Activated CD4-positive, alpha-beta T cell treated with anti-CD3 and anti-CD28 coated beads, Interleukin-2, Interleukin-4, amounts not matched to agents 100 ng/mL and 50 ng/mL, durations not matched to agents 16 hours and 8 hours (primary cell): Measurements from ENCODE around the gene STRADA.
A peak's percentile ranks its signal among the peaks of the same experiment; 100 is the strongest.
"Not testable (repeated sequence)": the region's sequence is repeated elsewhere in the genome, so short reads cannot be mapped to it uniquely, and the experiment has no call there.

ENCODE experiments used
- DNase-seq: peaks from one replicate; pipeline ENCODE4 v3.0.0-alpha.2; 2020; ENCODE audit warnings: low spot score

STRADA gene

GRCh38 chr17:63754046-63754445 is 12.4 kb upstream of the STRADA start:
- DNase-seq: no peak

GRCh38 chr17:63753215-63753614 is 11.6 kb upstream of the STRADA start:
- peak; percentile 13 for DNase-seq

DNA sequence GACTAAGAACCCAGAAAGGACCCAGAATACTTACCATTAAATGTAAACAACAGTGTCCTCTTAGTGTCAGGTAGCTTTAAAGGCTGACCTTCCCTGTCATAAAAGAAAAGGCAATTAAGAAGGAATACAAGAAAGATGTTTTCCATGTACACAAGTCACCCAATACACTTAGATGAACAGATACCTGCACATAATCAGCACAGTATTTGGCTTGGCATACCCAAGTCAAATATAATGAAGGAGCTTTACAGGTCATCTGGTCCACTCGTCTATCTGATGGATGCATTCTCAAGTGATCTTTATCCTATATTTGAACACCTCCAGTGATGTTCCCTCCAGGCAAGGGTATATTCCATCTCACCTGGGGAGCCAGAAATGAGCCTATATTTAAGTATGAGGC is 11.1 kb upstream of the STRADA start:
- DNase-seq: no peak

GRCh38 chr17:63751806-63752205 is 10.2 kb upstream of the STRADA start:
- peak; percentile 48 for DNase-seq

DNA sequence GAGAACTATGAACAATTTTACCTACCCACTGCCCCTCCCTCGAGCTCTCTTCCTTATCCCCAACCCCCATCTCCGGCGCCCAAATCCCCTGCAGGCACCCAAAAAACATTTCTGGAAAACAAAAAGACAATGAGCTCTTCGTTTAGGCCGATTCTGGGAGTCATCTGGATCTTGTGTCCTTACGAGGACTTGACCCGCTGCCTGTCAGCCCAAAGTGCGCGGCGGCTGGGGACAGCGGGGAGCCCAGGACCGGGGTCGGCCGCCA is 524 bp downstream of the STRADA start:
- DNase-seq: peak; percentile 32

- DNase-seq: no peak
Measured at GRCh38 chr17:63740464-63741142, 996 bp downstream of the STRADA start.

DNA sequence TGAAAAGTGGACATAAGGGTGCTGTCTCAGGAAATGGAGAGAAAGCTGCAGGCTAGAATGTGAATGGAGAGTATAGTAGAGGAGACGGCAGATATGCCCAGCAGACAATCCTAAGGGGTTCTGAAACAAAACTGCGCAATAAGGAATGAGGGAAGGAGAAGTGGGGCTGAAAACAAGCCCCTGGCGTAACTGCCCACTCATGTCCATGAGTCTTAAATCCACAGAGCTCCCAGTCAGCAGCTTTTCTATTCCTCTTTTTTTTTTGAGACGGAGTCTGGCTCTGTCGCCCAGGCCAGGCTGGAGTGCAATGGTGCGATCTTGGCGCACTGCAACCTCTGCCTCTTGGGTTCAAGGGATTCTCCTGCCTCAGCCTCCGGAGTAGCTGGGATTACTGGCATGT is 5.9 kb downstream of the STRADA start:
- DNase-seq: no peak

GRCh38 chr17:63722403-63722802 is 19.2 kb downstream of the STRADA start:
- no peak for DNase-seq

DNA sequence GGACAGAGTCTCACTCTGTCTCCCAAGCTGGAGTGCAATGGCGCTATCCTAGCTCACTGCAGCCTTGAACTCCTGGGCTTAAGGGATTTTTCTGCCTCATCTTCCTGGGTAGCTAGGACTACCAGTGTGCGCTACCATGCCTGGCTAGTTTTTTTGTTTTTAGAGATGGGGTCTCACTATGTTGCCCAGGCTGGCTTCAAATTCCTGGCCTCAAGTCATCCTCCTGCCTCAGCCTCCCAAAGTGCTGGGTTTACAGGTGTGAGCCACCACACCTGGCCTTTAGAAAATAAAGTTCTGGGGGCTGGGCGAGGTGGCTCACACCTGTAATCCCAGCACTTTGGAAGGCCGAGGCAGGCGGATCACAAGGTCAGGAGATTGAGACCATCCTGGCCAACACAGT is 21.4 kb downstream of the STRADA start:
- not testable (repeated sequence) for DNase-seq

DNA sequence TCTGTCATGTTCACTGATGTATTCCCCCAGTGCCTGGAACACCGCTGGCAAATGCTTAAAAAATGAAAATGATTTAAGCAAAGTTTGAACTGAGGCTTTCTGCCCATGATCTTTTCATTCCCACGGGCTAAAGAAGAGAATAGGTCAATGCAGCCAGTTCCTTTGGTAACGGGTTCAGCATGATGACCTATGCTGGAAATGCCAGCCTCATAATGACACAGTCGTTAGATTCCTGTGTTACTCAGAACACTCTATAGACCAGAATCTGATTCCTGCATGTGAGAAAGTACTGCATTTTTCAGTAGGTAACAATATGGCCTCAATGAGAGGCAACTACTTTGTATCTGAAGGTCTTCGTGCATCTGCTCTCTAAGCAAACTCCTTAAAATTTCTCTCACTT is 22.6 kb downstream of the STRADA start:
- DNase-seq: no peak

GRCh38 chr17:63716426-63716825 is 25.2 kb downstream of the STRADA start:
- DNase-seq: no peak

DNA sequence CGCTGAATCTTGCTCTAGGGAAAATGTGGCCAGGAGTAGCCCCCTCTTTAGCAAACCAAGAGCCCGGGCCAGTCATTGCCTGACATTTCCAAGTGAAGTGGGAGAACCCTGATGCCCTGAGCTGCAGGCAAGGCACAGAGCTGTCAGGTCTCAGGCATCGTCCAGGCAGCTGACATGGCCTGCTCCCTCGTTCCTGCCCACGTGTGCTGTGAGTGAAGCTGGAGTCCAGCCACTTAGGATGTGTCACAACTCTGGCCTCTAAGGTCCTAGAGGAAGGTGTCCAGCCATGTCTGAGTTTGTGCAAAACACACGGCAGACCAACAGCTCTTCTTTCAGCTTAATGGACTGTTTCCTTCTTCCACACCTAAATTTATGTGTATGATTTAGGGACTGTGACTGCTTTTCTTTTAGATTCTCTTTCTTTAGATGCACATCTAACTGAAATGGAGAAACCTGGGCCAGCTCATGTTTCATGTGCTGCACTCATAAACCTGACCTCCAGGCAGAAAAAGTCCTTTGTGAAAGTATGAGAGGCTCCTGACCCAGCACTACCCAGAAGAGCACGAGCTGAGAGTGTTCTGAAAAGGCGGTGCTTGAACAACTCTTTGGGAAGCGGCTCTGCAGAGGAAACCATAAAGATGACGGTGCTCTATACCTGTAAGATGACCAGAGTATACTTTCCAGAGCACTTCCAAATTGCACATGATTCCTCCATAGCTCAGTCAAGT is 26.9 kb downstream of the STRADA start:
- no peak for DNase-seq

- DNase-seq: no peak
Measured at GRCh38 chr17:63709110-63709509, 32.5 kb downstream of the STRADA start.

- DNase-seq: no peak
Measured at GRCh38 chr17:63707151-63707550, 34.4 kb downstream of the STRADA start.

- DNase-seq: no peak
Measured at GRCh38 chr17:63706336-63707082, 35.1 kb downstream of the STRADA start.

GRCh38 chr17:63705657-63706056 is 35.9 kb downstream of the STRADA start:
- DNase-seq: no peak

GRCh38 chr17:63704836-63705235 is 36.8 kb downstream of the STRADA start:
- no peak for DNase-seq

- DNase-seq: no peak
Measured at GRCh38 chr17:63704259-63704576, 37.4 kb downstream of the STRADA start.

- DNase-seq: no peak
Measured at GRCh38 chr17:63703556-63704258, 37.9 kb downstream of the STRADA start.

GRCh38 chr17:63703029-63703428 is 38.6 kb downstream of the STRADA start:
- DNase-seq: no peak

DNA sequence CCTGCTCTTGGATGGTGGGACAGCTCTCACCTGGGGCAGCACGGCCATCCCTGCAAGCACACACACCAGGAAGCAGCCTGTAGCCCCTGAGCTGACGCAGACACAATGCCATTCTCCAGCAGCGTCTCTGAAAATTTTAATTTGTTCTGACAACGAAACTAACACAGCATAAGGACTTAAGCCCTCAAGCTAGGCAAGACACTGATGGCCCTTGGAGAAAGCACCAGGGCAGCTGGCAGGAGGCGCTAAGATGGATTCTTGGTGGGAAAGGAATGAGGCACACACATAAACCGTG is 38.9 kb downstream of the STRADA start:
- DNase-seq: no peak

DNA sequence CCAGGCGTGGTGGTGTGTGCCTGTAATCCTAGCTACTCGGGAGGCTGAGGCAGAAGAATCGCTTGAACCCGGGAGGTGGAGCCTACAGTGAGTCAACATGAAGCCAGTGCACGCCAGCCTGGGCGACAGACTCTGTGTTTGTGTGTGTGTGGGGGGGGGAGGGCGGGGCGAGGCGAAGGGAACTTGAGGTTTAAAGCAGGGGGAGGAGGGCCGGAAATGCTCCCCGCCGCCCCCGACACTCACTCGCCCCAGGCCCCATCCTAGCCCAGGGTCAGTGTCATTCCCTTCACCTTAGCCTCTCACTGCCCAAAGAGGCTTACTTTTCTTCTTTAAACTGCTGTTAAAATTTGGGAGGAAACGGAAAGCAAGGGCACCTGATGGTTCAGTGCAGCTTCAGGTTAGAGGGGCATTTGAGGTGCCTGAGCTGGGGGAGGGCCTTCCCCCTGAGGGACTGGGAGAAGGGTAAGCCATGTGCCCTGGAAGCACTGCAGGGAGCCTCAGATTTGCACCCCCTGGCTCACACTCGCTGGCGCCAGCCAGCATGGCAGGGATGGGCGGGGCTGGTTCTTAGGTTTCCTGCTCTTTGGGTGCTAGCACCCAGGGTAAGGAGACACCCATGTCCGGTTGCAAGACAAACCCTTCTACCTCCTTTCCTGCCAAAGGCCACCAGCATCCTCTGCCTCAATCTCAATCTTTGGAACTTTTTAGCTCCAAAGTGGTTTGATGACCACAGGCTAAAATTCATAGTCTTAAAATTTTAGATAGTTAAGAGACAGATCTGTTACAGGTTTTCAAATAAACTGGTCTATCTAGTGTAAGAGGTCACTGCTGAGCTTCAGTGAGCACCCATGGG is 39.5 kb downstream of the STRADA start:
- DNase-seq: peak; percentile 84
